HG03439 (cell line): ENCODE results near the gene SH2D4B.
A peak's percentile ranks its signal among the peaks of the same experiment; 100 is the strongest.
"Not testable (repeated sequence)": the region's sequence is repeated elsewhere in the genome, so short reads cannot be mapped to it uniquely, and the experiment has no call there.

ENCODE experiments used
- ATAC-seq: cut with Tn5 transposase; IDR thresholded peaks from one replicate; pipeline ENCODE4 v1.9.1; 2021; ENCODE audit warnings: mild to moderate bottlenecking, moderate library complexity; ENCODE audit not compliant: unreplicated experiment

The SH2D4B gene

GRCh38 chr10:80523773-80524172, 13.9 kb upstream of the SH2D4B start:
- no peak for ATAC-seq

- ATAC-seq, result no peak
Observed at GRCh38 chr10:80524190-80524909, 13.4 kb upstream of the SH2D4B start.

GRCh38 chr10:80526218-80526617, 11.5 kb upstream of the SH2D4B start:
- ATAC-seq, result no peak

- ATAC-seq, result no peak
Observed at GRCh38 chr10:80526742-80527141, 11.0 kb upstream of the SH2D4B start.

- ATAC-seq, result no peak
Observed at GRCh38 chr10:80528185-80528700, 9.5 kb upstream of the SH2D4B start.

- ATAC-seq, result no peak
Observed at GRCh38 chr10:80528901-80529300, 8.8 kb upstream of the SH2D4B start.

DNA sequence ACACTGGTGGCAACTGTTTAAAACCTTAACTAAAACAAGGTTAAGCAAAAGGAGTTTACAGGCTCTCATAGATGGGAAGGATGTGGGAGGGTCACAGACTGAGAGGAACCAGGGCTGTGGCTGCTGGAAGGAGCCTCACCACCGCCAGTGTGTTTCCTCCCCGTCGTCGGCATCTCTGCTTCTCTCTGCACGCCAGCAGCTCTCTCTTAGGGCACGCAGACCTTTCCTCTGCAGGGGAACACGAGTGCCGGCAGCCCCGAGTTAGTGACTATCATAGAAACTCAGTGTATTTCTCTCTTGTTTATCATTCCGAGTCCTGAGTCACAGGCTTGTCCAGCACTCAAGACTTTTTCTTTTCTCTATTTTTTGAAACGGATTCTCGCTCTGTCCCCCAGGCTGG, 8.1 kb upstream of the SH2D4B start:
- no peak for ATAC-seq

DNA sequence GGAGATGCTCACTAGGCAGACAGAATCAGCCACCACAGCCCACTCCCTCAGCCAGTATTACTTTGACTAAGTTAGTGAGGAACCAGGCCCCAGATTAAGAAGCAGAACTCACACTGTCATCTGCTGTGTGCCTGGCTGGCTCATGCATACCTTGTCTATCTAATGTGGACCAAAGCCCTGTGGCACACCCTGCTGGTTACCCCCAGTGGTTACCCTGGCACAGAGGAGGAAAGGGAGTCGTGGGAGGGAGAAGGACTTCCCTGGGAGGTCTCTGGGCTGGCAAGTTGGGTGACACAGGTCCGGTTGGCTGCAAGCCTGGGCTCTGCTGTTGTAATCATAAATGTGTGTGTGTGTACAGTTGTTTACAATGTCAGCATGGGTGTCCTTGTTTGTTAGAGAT, 7.5 kb upstream of the SH2D4B start:
- ATAC-seq, result no peak

GRCh38 chr10:80530816-80531215, 6.9 kb upstream of the SH2D4B start:
- no peak for ATAC-seq

- ATAC-seq, result no peak
Observed at GRCh38 chr10:80532571-80532970, 5.1 kb upstream of the SH2D4B start.

DNA sequence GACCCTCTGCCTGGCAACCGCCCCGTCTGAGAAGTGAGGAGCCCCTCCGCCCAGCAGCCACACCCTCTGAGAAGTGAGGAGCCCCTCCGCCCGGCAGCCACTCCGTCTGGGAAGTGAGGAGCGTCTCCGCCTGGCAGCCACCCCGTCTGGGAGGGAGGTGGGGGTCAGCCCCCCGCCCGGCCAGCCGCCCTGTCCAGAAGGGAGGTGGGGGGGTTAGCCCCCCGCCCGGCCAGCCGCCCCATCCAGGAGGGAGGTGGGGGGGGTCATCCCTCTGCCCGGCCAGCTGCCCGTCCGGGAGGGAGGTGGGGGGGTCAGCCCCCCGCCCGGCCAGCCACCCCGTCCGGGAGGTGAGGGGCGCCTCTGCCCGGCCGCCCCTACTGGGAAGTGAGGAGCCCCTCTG, 3.6 kb upstream of the SH2D4B start:
- not testable (repeated sequence) for ATAC-seq

- not testable (repeated sequence) for ATAC-seq
Observed at GRCh38 chr10:80534646-80535045, 3.1 kb upstream of the SH2D4B start.

GRCh38 chr10:80535671-80536360, 1.9 kb upstream of the SH2D4B start:
- peak; percentile 82 for ATAC-seq

GRCh38 chr10:80536361-80536835, 1.3 kb upstream of the SH2D4B start:
- ATAC-seq, result no peak

- no peak for ATAC-seq
Observed at GRCh38 chr10:80537086-80537735, 491 bp upstream of the SH2D4B start.

- no peak for ATAC-seq
Observed at GRCh38 chr10:80538481-80539185, 931 bp downstream of the SH2D4B start.

GRCh38 chr10:80539421-80540031, 1.8 kb downstream of the SH2D4B start:
- ATAC-seq, result no peak

DNA sequence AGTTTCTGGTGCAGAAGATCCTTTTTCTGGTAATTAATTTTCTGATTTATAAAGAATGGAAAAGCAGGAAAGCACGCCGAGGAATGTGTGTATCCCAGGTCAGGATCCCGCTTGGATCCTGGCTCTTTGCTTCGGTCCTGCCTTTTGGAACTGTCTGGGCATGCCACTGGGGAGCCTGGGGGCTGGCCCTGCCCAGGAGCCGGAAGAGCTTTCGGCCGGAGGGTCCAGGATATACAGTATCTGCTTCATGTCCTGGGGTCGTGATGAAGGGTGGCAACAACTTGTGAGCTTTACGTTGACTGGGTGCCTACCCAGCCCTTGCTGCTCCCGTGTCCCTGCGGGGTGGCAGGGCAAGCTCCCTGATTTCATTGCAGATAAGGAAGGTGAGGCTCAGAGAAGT, 2.4 kb downstream of the SH2D4B start:
- no peak for ATAC-seq

DNA sequence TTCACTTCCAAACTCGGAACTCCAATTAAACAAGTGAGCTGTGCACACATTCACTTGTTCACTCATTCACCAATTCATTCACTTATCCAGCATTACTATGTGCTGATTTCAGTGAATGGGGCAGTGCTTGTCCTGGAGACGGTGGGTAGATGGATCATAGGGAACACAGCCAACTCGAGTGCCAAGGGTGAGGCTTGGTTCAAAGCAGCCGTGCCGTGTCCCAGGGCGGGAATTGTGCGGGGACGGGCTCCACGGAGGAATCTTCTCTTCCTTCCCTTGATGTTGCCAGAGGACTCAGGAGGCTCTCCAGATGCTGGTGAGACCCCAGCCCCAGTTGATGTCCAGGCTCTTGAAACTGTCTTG, 2.9 kb downstream of the SH2D4B start:
- ATAC-seq, result no peak

DNA sequence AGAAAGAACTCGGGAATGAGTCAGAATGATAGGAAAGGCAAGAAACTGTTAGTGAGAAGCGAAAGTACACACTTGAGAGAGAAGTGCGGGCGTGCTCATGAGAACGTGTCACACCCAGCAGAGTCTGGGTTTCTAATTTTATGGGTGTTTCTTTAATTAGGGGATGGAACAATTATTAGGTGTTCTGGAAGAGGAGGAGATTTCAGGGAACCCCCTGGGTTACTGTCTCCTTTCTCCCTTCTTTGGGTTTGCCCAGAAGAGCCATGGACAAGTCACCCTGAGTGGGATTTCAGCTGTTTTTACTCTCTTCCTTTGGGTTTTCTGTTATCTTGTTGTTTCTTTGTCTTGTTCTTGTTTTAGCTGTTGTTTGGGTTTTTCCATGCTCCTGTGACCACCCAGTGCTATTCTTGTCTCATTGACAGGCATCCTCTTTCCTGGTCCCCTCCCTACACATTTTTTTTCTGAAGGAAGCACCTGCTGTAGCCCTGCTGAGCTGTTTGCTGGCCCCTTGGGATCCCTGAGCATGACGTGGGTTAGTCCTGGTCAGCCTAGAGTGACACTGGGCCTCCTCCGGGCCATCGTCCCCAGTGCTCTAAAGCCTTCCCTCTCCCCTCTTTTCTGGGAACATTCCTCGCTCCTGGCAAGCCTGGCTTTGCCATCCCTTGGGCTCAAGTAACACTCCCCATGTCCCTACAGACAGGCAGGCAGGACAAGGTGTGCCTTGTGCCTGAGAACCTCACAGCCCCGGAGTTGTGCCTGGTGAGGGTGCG, 3.5 kb downstream of the SH2D4B start:
- ATAC-seq, result peak; percentile 60
